MM.1S (cell line): ENCODE results near the gene AASS.
A peak's percentile ranks its signal among the peaks of the same experiment; 100 is the strongest.
"Not testable (repeated sequence)": the region's sequence is repeated elsewhere in the genome, so short reads cannot be mapped to it uniquely, and the experiment has no call there.

Experiments used
- DNase-seq: peaks from one replicate; pipeline ENCODE4 v3.0.0-alpha.2; 2015
- H2AFZ ChIP-seq: fragments of 300-600 bp; sonication (generic); 2 replicates; pipeline ENCODE4 v1.6.0; 2016; ENCODE audit warnings: antibody characterized with exemption, low read length
- H3F3A ChIP-seq: fragments of 300-600 bp; sonication (generic); 2 replicates; pipeline ENCODE4 v1.6.1; 2016; ENCODE audit warnings: mild to moderate bottlenecking, antibody characterized with exemption, low read length, moderate library complexity, mixed read lengths; ENCODE audit not compliant: insufficient read depth
- H3K27ac ChIP-seq: fragments of 300-600 bp; sonication (generic); 2 replicates; pipeline ENCODE4 v1.5.1; 2016; ENCODE audit warnings: mild to moderate bottlenecking, low read length
- H3K27me3 ChIP-seq: fragments of 300-600 bp; sonication (generic); replicated peaks from 2 replicates; pipeline ENCODE4 v1.6.0; 2016; ENCODE audit warnings: low read length; ENCODE audit not compliant: insufficient read depth
- H3K36me3 ChIP-seq: fragments of 300-600 bp; sonication (generic); replicated peaks from 2 replicates; pipeline ENCODE4 v1.6.1; 2016; ENCODE audit warnings: mild to moderate bottlenecking, low read length, mixed read lengths; ENCODE audit not compliant: insufficient read depth
- H3K4me1 ChIP-seq: fragments of 300-600 bp; sonication (generic); 2 replicates; pipeline ENCODE4 v1.6.1; 2016; ENCODE audit warnings: low read length, mixed read lengths
- H3K4me2 ChIP-seq: fragments of 300-600 bp; sonication (generic); 2 replicates; pipeline ENCODE4 v1.6.0; 2016; ENCODE audit warnings: low read depth, low read length
- H3K4me3 ChIP-seq: fragments of 300-600 bp; sonication (generic); 2 replicates; pipeline ENCODE4 v1.5.1; 2016; ENCODE audit warnings: low read length, mixed read lengths
- H3K79me2 ChIP-seq: fragments of 300-600 bp; sonication (generic); 2 replicates; pipeline ENCODE4 v1.6.1; 2016; ENCODE audit warnings: mixed run types, low read length, mixed read lengths
- H3K9ac ChIP-seq: fragments of 300-600 bp; sonication (generic); 2 replicates; pipeline ENCODE4 v1.6.1; 2016; ENCODE audit warnings: low read length, mixed read lengths
- H3K9me2 ChIP-seq: fragments of 300-600 bp; sonication (generic); replicated peaks from 2 replicates; pipeline ENCODE4 v1.6.1; 2016; ENCODE audit warnings: mild to moderate bottlenecking, low read length, mixed read lengths; ENCODE audit not compliant: insufficient read depth
- H3K9me3 ChIP-seq: fragments of 300-600 bp; sonication (generic); replicated peaks from 2 replicates; pipeline ENCODE4 v1.6.1; 2016; ENCODE audit warnings: mild to moderate bottlenecking, low read length, mixed read lengths; ENCODE audit not compliant: insufficient read depth
- H4K20me1 ChIP-seq: fragments of 300-600 bp; sonication (generic); 2 replicates; pipeline ENCODE4 v1.6.1; 2016; ENCODE audit warnings: mild to moderate bottlenecking, low read length, moderate library complexity, mixed read lengths; ENCODE audit not compliant: insufficient read depth
- EZH2 ChIP-seq: fragments of 300-600 bp; sonication (generic); optimal IDR thresholded peaks from 2 replicates; pipeline ENCODE3; 2017; ENCODE audit warnings: low read depth, mild to moderate bottlenecking, antibody characterized with exemption, low read length, mixed read lengths
- EZH2phosphoT487 ChIP-seq: fragments of 300-600 bp; sonication (generic); IDR thresholded peaks from 2 replicates; pipeline ENCODE4 v1.6.1; 2018; ENCODE audit warnings: antibody characterized with exemption, low read length
- TF ChIP-seq, protein P1 (sequence below): fragments of 300-600 bp; sonication (generic); IDR thresholded peaks from 2 replicates; pipeline ENCODE4 v1.5.1; 2016; ENCODE audit warnings: antibody characterized with exemption, low read length, mixed read lengths

Gene AASS

DNA sequence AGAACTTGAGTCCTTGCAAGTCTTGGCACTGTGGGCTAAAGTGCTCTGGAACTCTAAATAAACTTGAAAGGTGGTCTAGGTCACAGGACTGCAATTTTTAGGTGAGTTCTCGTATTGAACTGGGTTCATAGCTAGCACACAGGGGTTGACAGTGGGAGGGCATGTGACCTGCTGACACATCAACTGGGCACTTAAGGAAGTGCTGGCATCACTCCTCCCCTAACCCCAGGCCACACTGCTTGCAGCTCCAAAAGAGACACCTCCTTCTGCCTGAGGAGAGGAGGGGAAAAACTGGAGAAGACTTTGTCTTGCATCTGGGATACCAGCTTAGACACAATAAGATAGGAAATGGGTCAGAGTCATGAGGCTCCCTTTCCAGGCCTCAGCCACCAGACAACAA, 38.0 kb upstream of the AASS start:
- H3K4me3 ChIP-seq = no peak overlapping the region
- 0 out of 2 replicates have a peak overlapping the region, but pooled peaks have one; percentile 6 for H2AFZ ChIP-seq
- DNase-seq = no peak
- no peaks in the 10 kb centered on the region for H3F3A ChIP-seq
- H3K9me2 ChIP-seq = no peaks in the 10 kb centered on the region
- no peaks in the 10 kb centered on the region for H3K27me3 ChIP-seq
- no peak overlapping the region for H3K27ac ChIP-seq
- no peaks in the 10 kb centered on the region for H4K20me1 ChIP-seq
- no peaks in the 10 kb centered on the region for H3K79me2 ChIP-seq
- no peak overlapping the region for H3K9ac ChIP-seq
- H3K36me3 ChIP-seq = no peaks in the 10 kb centered on the region
- H3K9me3 ChIP-seq = no peaks in the 10 kb centered on the region
- H3K4me2 ChIP-seq = no peak overlapping the region
- no peaks in the 10 kb centered on the region for H3K4me1 ChIP-seq
- no peak for TF ChIP-seq EZH2phosphoT487
- no peak for TF ChIP-seq EZH2
- TF ChIP-seq, protein P1, sequence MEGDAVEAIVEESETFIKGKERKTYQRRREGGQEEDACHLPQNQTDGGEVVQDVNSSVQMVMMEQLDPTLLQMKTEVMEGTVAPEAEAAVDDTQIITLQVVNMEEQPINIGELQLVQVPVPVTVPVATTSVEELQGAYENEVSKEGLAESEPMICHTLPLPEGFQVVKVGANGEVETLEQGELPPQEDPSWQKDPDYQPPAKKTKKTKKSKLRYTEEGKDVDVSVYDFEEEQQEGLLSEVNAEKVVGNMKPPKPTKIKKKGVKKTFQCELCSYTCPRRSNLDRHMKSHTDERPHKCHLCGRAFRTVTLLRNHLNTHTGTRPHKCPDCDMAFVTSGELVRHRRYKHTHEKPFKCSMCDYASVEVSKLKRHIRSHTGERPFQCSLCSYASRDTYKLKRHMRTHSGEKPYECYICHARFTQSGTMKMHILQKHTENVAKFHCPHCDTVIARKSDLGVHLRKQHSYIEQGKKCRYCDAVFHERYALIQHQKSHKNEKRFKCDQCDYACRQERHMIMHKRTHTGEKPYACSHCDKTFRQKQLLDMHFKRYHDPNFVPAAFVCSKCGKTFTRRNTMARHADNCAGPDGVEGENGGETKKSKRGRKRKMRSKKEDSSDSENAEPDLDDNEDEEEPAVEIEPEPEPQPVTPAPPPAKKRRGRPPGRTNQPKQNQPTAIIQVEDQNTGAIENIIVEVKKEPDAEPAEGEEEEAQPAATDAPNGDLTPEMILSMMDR = no peak

- not testable (repeated sequence) for H4K20me1 ChIP-seq, H3K9me2 ChIP-seq, H3K27ac ChIP-seq, H2AFZ ChIP-seq, DNase-seq, H3K27me3 ChIP-seq, H3F3A ChIP-seq, H3K9ac ChIP-seq, H3K36me3 ChIP-seq, H3K4me1 ChIP-seq, H3K4me2 ChIP-seq, H3K79me2 ChIP-seq, H3K9me3 ChIP-seq, H3K4me3 ChIP-seq
Observed at GRCh38 chr7:122172144-122172543, 28.1 kb upstream of the AASS start.

DNA sequence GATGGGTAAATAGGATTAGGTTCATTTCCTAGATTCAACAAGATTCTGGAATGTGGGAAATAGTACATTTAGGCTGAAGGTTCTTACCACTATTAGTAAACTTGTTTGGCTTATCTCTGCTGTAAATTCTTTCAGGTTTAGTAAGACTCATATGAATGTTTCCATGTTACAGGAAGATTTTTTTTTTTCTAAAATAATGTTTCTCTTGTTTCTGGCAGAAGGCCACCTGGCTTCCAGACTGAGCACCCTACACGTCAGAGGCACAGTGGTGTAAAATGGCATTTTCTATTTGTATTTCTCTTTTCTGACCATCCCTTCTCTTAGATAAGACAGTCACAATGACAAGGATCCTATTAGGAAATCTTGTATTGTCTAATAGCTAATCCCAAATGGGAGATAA, 22.7 kb upstream of the AASS start:
- Histone ChIP-seq H3K79me2 (no peaks in the 10 kb centered on the region), H3K4me2 (no peak overlapping the region), H3K27me3 (no peaks in the 10 kb centered on the region), H3K27ac (no peak overlapping the region), H3K36me3 (no peaks in the 10 kb centered on the region), H3K4me3 (no peak overlapping the region), H3F3A (no peaks in the 10 kb centered on the region), H4K20me1 (no peaks in the 10 kb centered on the region), H2AFZ (no peak overlapping the region), H3K9me3 (no peaks in the 10 kb centered on the region), H3K9me2 (no peaks in the 10 kb centered on the region), H3K4me1 (no peaks in the 10 kb centered on the region), H3K9ac (no peak overlapping the region)
- no peak for DNase-seq
- TF ChIP-seq EZH2 (no peak), EZH2phosphoT487 (no peak)
- TF ChIP-seq, protein P1 = no peak

DNA sequence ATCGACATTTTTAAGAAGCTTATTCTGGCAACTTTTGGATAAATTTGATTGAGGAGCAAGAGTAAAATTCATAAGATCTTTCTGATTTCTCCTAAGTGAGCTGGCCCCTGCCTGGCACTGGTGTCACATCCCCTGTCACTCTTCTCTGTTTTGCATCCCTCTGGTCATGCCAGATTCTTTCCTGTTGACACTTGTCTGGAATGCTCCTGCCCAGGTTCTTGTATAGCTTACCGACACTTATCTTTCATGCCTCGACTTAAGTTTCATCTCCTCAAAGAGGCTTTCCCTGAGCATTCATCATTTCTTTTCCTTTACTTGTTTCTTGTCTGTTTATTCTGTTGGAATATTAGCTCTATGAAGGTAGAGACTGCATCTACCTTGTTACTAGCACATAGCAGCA, 22.2 kb upstream of the AASS start:
- no peak for DNase-seq
- Histone ChIP-seq H3K9me3 (no peaks in the 10 kb centered on the region), H4K20me1 (no peaks in the 10 kb centered on the region), H3K4me1 (no peaks in the 10 kb centered on the region), H2AFZ (no peak overlapping the region), H3F3A (no peaks in the 10 kb centered on the region), H3K36me3 (no peaks in the 10 kb centered on the region), H3K79me2 (no peaks in the 10 kb centered on the region), H3K27me3 (no peaks in the 10 kb centered on the region), H3K4me3 (no peak overlapping the region), H3K27ac (no peak overlapping the region), H3K9me2 (no peaks in the 10 kb centered on the region), H3K4me2 (no peak overlapping the region), H3K9ac (no peak overlapping the region)
- TF ChIP-seq, protein P1 = no peak
- TF ChIP-seq EZH2 (no peak), EZH2phosphoT487 (no peak)
